ENCODE measurements around the gene PDK3.

The PDK3 gene

DNA sequence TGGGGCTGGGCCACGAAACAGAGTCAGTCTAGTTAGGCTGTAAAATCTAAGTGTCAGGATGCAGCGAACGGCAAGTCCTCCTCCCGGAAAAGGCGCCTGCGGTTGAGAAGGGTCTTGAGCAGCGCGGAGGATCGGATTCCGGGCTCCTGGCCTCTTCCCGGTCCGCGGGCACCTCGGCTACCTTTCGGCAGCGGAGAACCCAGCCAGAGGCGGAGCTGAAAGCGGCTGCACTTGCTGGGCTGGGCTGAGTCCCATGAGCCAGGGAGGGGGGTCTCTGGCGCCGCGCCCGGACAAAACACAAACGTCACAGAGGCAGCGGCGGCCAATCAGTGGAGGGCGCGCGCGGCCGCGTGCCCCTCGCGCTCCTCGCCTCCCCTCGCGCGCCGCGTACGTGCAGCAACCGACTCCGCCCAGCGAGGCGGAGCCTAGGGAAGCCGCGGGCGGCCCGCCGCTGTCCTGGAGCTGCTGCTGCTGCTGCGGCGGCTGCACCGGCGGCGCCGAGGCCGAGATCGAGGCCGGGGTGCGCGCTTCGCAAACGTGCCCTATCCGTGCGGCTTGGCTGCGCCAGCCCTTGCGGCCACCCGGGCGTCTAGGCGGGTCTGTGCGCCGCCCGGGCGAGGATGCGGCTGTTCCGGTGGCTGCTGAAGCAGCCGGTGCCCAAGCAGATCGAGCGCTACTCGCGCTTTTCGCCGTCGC lies at the start of gene PDK3:
Gene PDK3 (plus strand): TSS at position 451 of the 696 bp plus-strand sequence. CDS start 170 bp downstream, at position 621.
- in situ Hi-C loops (cut with HindIII; ENCODE audit: low sequenced_read_pairs), result no loop called here

DNA sequence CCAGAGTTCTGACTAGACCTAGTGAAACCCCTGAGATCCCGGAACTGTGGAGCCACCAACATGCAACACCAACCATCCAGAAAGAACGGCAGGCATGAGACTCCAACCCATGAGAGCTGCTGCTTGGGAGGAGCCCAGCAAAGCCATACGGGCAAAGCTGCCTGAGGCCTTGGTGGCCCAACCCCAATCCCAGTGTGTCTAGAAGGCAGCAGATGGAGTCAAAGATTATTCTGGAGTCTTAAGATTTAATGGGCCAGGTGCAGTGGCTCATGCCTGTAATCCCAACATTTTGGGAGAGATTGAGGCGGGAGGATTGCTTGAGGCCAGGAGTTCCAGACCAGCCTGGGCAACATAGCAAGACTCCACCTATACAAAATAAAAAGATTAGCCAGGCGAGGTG lies 49.2 kb upstream of the PDK3 start:
- in situ Hi-C loops (cut with HindIII; ENCODE audit: low sequenced_read_pairs), result no loop called here

GRCh38 chrX:24423960-24424359 lies 41.1 kb upstream of the PDK3 start:
- in situ Hi-C loops (cut with HindIII; ENCODE audit: low sequenced_read_pairs), result no loop called here

GRCh38 chrX:24424948-24425347 lies 40.1 kb upstream of the PDK3 start:
- in situ Hi-C loops (cut with HindIII; ENCODE audit: low sequenced_read_pairs), result no loop called here

GRCh38 chrX:24425806-24426205 lies 39.3 kb upstream of the PDK3 start:
- in situ Hi-C loops (cut with HindIII; ENCODE audit: low sequenced_read_pairs), result no loop called here

- in situ Hi-C loops (cut with HindIII; ENCODE audit: low sequenced_read_pairs), result no loop called here
Measured at GRCh38 chrX:24426340-24426913, 38.7 kb upstream of the PDK3 start.

GRCh38 chrX:24426921-24427746 lies 38.0 kb upstream of the PDK3 start:
- in situ Hi-C loops (cut with HindIII; ENCODE audit: low sequenced_read_pairs), result no loop called here

GRCh38 chrX:24427747-24428019 lies 37.4 kb upstream of the PDK3 start:
- in situ Hi-C loops (cut with HindIII; ENCODE audit: low sequenced_read_pairs), result no loop called here

DNA sequence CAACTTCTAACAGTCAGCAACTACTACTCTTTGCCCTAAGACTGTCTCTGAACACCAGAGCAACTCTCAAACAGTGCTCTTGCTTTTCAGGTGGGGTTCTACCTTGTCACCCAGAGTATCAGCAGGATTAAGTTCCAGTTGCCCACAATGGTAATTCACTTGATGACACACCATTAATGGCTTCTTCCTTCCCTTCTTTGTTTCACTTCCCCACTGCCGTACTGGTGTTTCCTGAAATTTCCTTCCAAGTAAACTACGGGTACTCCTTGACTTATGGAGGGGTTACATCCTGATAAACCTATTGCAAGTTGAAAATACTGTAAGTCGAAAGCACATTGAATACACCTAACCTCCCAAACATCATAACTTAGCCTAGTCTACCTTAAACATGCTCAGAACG lies 36.6 kb upstream of the PDK3 start:
- in situ Hi-C loops (cut with HindIII; ENCODE audit: low sequenced_read_pairs), result no loop called here

- in situ Hi-C loops (cut with HindIII; ENCODE audit: low sequenced_read_pairs), result no loop called here
Measured at GRCh38 chrX:24435060-24435459, 30.0 kb upstream of the PDK3 start.

GRCh38 chrX:24443918-24444317 lies 21.2 kb upstream of the PDK3 start:
- in situ Hi-C loops (cut with HindIII; ENCODE audit: low sequenced_read_pairs), result no loop called here

DNA sequence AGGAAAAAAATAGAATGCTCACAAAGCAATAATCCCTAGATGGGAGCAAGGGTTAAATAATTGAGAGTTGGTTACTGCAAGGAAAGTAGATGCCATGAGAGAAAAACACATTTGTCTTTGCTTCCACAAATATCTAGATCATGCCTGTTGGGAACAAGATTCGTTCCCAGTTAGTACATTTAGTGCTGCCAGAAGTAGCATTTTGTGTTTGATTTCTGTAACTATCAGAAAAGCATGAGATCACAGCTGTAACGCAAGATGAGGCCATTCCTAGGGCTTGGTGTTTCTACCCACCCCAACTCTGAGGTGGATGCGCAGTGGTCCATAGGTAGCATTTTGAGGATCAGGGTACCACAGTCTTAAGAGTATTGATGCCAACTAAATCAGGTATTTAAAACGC lies 20.4 kb upstream of the PDK3 start:
- in situ Hi-C loops (cut with HindIII; ENCODE audit: low sequenced_read_pairs), result no loop called here

- in situ Hi-C loops (cut with HindIII; ENCODE audit: low sequenced_read_pairs), result no loop called here
Measured at GRCh38 chrX:24448762-24449250, 16.3 kb upstream of the PDK3 start.

DNA sequence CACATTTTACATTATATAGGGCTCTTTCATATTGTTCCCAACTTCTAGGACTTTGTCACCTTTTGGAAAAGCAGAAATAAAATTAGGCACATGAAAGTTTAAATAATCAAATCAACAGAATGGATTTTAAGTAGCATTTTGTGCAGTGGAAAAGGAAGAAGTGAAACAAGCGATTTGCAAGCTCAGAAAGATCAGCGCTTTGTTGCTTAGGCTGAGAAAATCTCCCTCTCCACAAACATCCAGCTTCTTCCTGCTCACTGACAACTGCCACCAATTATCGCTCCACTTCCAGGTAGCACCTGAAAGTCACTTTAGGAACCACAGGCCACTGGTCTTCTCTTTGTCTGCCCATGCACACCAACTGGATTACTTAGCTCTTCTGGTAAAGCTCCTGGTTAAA lies 2.0 kb upstream of the PDK3 start:
- in situ Hi-C loops (cut with HindIII; ENCODE audit: low sequenced_read_pairs), result no loop called here

DNA sequence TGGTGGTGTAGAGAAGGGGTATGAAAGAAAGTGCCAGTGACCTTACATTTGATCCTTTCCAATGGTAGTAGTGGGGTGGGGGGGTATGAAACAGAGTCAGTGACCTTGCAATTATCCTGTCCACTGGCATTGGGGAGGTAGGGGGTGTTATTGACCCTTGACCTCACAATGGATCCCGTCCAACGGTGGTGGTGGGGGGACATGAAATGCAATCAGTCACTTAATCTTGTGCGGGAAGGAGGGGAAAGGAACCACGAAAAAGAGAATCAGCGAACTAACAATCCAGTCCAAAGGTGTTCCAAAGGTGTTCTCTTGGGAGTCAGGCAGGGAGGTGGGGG lies 619 bp upstream of the PDK3 start:
- in situ Hi-C loops (cut with HindIII; ENCODE audit: low sequenced_read_pairs), result no loop called here

DNA sequence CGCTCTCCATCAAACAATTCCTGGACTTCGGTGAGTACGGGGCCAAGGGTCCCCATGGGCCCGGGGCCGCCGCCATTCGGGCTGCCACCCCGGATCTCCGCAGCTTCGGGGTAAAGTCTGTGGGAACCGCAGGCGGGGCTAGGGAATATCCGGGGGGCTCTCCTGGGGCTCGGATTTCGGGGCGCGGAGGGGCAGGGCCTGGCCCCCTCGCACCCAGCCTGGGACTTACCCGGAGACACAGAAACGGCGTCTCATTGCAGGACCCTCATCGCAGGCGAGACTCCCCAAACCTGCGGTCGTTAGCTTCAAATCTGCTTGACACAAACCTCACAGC lies 413 bp downstream of the PDK3 start:
- in situ Hi-C loops (cut with HindIII; ENCODE audit: low sequenced_read_pairs), result no loop called here

- in situ Hi-C loops (cut with HindIII; ENCODE audit: low sequenced_read_pairs), result no loop called here
Measured at GRCh38 chrX:24466025-24466424, 939 bp downstream of the PDK3 start.

DNA sequence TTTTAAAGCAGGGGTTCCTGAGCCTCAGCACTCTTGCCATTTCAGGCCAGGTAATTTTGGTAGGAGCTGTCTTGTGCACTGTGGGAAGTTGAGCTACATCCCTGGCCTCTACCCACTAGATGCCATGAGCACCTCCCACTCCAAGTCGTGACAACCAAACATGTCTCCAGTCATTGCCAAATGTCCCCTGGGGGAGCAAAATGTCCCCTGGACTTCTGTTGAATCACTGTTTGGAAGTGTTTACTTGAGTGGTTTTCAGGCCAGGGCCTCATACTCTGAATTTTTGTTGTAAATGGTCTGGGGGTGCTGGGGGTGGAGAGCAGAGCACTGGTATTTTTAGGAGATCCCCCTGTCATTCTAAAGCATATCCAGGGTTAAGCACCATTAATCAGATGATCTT lies 3.2 kb downstream of the PDK3 start:
- in situ Hi-C loops (cut with HindIII; ENCODE audit: low sequenced_read_pairs), result no loop called here

DNA sequence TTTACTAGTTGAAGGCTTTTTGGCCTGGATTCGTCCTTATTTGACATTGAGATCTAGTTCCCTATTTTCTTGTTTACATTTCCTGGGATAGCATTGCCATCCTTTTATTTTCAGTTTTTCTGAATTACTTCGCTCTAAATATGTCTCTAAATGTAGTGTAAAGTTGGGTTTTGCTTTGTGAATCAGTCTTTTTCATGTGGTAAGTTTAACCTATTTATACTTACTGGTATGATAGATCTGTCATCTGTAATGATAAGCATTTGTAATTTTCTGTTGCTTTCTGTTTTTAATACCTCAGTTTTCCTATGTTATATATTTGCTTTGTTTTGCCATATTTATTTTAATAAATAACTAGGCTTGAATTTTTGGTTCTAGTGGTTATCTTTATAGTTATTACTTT lies 6.7 kb downstream of the PDK3 start:
- in situ Hi-C loops (cut with HindIII; ENCODE audit: low sequenced_read_pairs), result no loop called here

DNA sequence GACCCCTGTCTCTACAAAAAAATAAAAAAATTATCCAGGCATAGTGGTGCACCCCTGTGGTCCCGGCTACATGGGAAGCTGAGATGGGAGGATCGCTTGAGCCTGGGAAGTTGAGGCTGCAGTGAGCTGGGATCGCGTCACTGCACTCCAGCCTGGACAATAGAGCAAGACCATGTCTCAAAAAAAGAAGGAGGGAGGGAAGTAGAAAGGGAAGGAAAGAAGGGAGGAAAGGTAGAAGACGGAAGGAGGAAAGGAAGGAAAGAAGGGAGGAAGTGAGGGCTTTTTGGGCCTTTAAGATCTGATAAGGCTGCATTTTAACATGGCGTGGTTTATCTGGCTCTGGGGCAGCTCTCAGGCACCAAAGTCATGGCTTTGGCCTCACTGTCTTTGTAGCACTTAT lies 10.4 kb downstream of the PDK3 start:
- in situ Hi-C loops (cut with HindIII; ENCODE audit: low sequenced_read_pairs), result no loop called here

- in situ Hi-C loops (cut with HindIII; ENCODE audit: low sequenced_read_pairs), result no loop called here
Measured at GRCh38 chrX:24478509-24478908, 13.4 kb downstream of the PDK3 start.

DNA sequence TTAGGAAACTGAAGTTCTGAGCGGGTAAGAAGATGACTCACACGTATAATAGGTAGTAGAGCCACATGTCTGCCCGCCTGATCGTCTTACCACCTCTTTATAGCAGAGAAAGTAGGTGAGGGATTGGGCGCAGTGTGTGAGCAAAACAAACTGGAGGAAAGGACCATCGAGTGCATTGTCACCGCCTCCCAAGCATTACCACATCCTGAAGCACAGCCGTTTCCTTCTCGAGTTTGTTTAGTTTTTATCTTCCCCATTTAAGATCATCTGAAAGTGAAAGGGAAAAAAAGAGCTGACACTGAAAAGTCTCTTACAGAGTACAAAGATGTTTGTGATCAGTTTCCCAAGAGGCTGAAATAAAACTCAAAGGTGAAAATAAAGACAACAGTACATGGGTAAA lies 14.8 kb downstream of the PDK3 start:
- in situ Hi-C loops (cut with HindIII; ENCODE audit: low sequenced_read_pairs), result no loop called here

Data from endothelial cell of hepatic sinusoid (primary cell).